NCI-H2227 treated with DMSO at 0.1 percent for 48 hours (cell line): ENCODE data around the gene ZNF860.
"Not testable (repeated sequence)": the region's sequence is repeated elsewhere in the genome, so short reads cannot be mapped to it uniquely, and the experiment has no call there.

Experiments used
- DNase-seq: peaks from one replicate; lab custom pipeline; 2025; lab: John Stamatoyannopoulos, UW

ZNF860 gene

DNA sequence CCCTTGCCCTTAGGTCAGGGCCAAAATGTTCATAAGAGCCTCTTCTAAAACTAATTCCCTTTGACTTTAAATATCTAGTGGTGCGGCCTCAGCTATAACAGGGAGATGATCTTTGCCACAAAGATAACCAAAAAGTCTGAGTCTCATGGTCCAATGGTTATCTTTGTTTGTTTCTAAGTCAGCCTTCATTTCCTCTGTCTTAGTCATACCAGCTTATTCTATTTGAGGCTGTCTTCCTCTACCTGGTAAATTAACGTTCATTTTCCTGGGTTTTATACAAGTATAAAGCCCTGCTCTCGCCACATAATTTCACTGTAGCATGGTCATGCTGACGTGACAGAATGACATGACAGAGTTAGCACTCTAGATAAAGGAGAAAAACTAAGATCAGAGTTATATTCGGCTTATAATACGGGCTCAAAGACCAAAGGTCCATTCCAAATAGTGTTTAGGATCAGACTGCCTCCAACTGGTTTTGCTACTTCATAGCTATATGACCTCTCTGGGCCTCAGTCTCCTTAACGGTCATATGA, 18.4 kb downstream of the ZNF860 start:
- DNase-seq, result no peak

DNA sequence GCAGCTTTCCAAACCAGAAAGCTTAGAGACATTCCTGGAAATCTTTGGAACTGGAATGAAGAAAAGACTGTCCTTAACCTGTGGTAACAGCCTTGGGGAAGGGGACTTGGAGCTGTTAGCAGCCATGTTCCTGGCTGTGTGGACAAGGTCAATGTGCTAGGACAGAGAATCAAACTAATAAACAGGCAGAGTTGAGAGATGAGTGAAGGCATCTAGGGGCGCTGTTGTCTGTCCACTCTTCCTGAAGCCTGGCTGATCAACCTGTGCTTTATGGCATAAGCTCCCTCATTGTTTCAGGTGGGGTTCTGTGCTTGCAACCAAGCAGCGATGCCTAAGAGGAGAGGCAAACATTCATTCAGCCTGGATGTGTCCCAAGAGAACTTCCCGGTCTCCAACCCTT, 19.3 kb downstream of the ZNF860 start:
- DNase-seq, result no peak

DNA sequence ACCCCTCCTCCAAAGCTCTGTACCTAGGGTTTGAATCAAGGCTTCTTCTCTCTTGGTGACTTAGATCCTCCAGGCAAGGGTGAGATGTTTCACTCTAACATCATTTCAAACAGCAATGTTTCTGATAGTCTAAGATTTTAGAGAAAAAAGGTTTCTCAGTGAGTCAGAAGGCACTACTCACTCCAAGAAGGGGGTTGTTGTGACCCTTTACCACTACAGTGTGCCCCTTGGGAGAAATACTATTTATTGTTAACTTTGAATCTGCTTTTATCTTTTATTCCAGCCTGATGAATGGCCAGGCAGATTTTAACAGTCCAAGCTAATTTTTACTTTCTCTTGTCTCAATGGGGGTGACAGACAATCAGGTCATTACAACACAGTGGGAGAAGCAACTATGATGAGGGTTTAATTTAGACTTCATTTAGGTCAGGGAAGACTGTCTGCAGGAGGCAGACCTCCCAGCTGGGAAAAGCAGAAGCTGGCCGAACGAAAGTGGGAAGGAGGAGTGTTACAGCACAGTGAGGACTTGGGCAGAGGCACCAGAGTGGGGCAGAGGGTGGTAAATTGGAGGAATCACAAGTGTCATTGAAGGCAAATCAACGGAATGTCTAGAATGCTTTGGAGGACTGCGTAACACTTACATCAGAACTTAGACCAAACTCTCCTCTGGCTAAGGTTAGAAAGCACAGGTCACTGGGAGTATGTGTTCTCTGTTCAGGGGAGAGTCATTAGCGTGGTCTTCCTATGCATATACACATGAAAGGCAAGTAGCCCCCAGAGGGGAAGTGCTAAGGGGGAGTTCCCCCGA, 21.2 kb downstream of the ZNF860 start:
- DNase-seq, result peak; percentile 7

DNA sequence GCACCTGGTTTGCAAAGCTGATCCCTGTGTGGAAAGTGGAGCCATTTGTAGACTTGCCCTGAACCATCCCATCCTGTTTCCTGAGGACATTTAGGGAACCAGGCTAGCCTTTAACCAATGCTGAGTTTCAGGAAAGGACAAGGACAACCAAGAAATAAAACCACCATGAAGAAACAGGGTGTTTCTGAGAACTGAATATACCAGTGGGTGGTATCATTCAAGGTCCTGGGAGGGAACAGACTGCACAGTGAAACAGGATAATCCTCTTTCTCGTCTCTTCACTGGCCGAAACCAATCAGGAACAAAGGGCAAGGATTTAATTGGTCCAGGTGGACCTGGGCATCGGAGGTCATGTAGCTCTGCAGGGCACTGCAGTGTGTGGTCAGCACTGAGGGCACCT, 21.8 kb downstream of the ZNF860 start:
- DNase-seq, result no peak

DNA sequence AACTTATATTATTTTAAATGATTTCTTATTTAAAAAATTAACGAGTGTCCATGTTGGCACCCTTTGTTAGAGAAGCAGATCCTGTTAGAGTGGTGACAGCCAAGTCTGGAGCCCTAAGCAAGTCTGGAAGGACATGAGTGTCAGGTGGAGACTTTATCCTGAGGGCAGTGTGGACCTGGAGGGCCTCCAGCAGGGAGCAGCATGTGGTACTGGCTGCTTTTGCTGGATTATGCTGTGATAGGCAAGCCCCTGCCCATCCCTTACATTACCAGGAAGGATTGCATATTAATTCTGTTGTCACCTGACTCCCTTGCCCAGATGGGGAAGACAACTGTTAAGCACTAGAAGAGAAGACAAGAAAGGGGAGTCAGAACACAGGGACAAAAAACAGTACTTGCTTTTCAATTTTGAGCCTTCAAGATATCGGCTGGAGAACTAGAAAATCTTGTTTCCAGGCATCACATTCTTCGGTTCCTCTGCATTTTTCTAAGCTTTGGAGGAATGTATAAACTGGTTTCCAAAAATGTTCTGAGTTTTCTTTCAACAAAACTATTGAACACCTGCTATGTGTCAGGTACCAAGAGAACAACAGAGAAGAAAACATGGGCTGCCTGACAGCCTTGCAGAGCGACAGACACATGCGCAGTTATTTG, 22.7 kb downstream of the ZNF860 start:
- no peak for DNase-seq

DNA sequence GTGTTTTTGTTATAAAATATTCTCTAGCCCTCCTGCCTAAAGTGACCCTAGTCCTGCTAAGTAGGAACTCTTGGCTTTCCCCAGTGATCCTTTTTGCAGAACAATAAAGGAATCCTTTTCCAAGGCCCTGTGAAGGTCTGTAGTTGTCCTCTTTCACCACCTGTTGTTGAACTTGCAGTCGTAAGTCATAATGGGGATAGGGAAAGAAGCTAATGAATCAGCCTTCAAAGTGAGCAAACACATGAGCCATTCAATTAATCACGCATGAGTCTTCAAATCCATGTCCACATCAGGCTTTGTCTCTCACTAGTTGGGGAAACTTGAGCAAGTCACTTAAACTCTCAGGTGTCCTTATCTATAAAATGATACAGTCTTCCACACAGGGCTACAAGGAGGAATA, 27.6 kb downstream of the ZNF860 start:
- no peak for DNase-seq

DNA sequence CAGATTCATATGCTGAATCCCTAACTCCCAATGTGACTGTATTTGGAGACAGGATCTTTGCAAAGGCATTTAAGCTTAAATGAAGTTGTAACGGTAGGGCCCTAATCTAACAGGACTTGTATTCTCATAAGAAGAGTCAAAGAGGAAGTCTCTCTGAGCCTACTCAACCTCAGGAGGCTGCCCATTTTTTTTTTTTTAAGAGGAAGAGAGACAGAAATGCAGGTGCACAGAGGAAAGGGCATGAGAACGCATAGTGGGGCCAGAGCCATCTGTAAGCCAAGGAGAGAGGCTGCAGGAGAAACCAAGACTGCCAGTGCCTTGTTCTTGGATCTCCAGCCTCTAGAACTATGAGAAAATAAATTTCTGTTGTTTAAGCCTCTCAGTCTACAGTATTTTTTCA, 28.4 kb downstream of the ZNF860 start:
- no peak for DNase-seq

DNA sequence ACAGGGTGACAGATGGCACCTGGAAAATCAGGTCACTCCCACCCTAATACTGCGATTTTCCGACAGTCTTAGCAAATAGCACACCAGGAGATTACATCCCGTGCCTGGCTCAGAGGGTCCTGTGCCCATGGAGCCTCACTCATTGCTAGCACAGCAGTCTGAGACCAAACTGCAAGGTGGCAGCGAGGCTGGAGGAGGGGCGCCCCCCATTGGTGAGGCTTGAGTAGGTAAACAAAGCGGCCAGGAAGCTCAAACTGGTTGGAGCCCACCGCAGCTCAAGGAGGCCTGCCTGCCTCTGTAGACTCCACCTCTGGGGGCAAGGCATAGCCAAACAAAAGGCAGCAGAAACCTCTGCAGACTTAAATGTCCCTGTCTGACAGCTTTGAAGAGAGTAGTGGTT, 29.1 kb downstream of the ZNF860 start:
- DNase-seq, result not testable (repeated sequence)

DNA sequence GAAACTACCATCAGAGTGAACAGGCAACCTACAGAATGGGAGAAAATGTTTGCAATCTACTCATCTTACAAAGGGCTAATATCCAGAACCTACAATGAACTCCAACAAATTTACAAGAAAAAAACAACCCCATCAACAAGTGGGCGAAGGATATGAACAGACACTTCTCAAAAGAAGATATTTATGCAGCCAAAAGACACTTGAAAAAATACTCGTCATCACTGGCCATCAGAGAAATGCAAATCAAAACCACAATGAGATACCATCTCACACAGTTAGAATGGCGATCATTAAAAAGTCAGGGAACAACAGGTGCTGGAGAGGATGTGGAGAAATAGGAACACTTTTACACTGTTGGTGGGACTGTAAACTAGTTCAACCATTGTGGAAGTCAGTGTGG, 34.1 kb downstream of the ZNF860 start:
- DNase-seq, result not testable (repeated sequence)

DNA sequence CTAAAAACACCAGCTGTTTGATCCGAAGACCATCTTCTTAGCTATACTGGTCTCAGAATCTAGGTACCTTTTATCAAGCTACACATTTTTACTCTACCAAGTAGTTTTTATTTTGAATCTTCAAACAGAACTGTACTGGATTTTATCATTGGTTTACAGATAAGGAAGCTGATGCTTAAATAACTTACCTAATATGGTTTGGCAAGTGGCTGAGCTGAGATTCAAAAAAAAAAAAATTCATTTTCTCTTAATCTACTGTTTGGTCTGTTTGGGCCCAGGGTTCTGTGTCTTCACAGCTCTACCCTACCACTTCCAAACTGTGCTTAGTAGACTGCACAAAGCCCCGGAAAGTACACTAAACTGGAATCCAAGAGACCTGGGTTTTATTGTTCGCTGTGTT, 35.7 kb downstream of the ZNF860 start:
- DNase-seq, result no peak

DNA sequence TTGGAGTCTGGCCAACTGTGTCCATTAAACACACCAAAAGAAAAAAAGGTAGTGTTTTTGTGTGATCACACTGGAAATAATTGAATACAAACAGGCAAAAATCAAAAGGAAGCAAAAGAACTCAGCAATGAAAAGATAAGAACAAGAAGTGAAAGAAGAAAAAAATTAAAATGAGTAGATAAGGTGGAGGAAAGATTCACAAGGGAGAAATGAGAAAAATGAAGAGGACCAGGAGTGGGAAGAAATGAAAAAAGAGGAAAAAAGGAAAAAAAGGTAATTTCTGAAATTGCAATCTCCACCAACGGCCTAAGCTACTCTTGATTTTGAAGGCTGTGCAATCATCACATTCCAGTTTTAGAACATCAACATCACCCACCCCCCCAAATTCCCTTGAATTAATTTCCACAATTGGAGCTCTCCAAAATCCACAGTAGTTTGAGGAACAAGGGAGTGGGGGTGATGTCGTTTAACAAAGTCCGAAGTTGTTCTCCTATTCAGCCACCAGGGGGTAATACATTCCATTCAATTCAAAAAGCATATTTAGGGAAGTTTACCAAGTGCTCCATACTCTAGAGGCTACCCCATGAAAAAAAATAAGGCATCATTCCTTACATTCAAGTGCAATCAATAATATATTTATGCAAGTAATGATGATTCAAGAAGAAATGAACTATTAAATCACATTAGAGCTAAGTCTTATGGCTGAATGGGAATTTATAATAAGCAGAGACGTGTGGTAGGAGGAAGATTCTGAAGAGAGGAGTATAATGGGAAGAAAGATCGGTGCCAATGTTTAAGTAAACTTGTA, 37.4 kb downstream of the ZNF860 start:
- peak; percentile 27 for DNase-seq

DNA sequence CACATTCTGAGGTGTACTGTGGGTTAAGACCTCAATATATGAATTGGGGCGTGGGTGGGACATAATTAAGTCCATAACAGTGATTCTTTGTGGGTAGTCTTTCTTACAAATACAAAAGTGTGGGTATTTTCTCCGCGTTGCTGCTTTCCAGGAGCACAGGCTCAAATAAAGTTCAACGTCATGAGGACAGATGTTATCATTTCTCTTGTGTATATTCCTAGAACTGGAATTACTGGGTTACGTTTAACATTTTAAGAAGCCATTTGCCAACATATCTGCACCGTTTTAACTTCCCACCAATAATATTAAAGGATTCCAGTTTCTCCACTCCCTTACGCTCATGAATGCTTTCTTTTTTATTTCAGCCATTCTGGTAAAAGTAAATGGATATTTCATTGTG, 39.6 kb downstream of the ZNF860 start:
- no peak for DNase-seq

DNA sequence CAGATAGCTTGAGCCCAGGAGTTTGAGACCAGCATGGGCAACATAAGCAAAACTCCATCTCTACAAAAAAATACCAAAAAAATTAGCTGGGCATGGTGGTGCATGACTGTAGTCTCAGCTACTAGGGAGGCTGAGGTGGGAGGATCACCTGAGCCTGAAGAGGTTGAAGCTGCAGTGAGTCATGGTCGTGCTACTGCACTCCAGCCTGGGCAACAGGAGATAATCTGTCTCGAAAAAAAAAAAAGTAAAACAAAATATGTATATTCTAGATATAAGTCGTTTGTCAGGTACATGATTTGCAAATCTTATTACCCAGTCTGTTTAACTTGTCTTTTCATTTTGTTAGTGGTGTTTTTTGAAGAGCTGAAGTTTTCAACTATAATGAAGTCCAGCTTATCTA, 40.2 kb downstream of the ZNF860 start:
- DNase-seq, result no peak

DNA sequence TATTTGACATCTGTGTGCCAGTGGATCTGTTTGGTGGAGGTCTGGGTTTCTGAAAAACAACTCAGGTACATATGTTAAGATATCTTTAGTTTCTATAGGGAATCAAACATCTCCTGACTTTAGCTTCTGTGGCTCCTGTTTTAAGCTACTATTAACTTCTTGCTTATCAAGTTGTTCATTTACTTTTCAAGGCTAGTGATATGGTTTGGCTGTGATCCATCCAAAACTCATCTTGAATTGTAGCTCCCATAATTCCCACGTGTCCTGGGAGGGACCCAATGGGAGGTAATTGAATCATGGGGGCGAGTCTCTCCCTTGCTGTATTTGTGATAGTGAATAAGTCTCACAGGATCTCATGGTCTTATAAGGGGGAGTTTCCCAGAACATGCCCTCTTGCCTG, 41.4 kb downstream of the ZNF860 start:
- no peak for DNase-seq

DNA sequence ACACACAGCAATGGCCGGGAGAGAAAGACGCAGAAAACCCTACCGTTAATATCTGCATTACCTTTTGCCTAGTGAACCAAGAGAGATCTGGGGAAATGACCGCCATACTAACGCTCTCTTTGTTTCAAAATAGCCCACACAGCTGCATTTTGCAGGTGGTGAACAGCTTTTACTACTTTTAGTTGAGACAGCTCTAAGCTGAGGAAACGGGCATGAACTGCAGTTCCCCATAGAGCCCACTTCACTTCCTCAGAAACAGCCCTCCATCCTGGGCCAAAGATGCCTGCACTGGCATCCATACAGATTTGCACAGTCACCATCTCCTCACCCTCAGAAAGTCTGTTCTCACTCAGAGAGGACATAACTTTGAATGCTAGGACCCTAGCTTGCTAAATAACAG, 45.0 kb downstream of the ZNF860 start:
- DNase-seq, result no peak

DNA sequence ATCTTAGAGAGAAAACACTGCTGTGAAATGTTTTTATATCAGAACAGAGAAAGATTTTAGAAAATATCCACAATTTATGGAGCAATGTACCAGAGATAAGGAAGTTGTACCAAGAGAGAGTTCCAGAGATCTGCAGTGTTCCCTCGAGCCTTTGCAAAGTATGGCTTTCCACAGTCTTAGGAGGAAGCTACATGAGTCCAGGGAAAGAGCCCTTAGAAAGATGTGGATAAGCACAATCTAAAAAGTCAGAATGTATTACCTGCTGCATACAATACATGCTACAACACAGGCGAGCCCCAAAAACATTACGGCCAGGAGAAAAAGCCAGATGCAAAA, 56.4 kb downstream of the ZNF860 start:
- no peak for DNase-seq

DNA sequence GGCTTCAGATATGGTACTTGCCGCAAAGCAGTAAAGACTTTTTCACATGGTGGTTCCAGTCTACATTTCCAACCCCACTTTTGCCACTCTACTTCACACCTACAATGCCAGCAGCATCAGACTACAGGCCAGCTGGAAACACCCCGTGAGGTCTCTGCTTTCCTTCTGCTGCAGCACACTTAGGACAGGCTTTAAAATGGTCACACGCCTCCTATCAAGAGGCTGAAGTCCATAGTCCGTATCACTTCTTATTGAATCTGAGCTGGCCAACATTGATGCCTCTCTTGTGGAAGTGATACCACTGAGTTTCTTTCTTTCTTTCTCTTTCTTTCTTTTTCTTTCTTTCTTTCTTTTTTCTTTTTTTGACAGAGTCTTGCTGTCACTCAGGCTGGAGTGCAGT, 59.8 kb downstream of the ZNF860 start:
- no peak for DNase-seq
